ENCODE measurements around the gene CNTROB.

Gene CNTROB

DNA sequence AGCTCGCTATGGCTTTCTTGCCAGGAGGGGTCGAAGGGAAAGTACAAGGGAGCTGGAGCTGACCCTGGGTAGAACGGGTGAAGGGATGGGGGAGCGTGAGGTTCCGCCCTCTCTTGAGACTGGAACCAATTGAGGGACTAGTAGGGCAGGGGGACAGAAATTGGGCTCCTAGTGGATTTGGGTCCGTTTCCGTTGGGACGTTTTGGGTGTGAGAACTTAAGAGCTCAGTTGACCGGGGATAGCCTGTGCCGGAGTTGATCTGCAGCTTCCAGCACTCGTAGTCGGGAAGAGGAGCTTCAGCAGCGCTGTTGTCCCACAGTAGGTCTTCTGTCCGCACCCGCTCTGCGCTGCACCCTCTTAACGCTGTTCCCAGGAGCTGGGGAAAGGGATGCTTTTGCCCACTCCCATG, 481 bp downstream of the CNTROB start:
- Histone ChIP-seq H3K4me3 (ENCODE audit: severe bottlenecking) (peak overlapping the region; percentile 78), H3K36me3 (ENCODE audit: low read depth) (peaks cover 37% of the 10 kb centered on the region), H3K4me1 (ENCODE audit: insufficient read depth, poor library complexity, severe bottlenecking) (peaks cover 9% of the 10 kb centered on the region), H3K27me3 (ENCODE audit: insufficient read depth, poor library complexity, severe bottlenecking) (no peaks in the 10 kb centered on the region), H3K27ac (ENCODE audit: poor library complexity, severe bottlenecking) (peak overlapping the region; percentile 40), H3K9me3 (ENCODE audit: severe bottlenecking) (no peaks in the 10 kb centered on the region)
- DNase-seq (ENCODE audit: low spot score) = no peak
- TF ChIP-seq, protein P1, sequence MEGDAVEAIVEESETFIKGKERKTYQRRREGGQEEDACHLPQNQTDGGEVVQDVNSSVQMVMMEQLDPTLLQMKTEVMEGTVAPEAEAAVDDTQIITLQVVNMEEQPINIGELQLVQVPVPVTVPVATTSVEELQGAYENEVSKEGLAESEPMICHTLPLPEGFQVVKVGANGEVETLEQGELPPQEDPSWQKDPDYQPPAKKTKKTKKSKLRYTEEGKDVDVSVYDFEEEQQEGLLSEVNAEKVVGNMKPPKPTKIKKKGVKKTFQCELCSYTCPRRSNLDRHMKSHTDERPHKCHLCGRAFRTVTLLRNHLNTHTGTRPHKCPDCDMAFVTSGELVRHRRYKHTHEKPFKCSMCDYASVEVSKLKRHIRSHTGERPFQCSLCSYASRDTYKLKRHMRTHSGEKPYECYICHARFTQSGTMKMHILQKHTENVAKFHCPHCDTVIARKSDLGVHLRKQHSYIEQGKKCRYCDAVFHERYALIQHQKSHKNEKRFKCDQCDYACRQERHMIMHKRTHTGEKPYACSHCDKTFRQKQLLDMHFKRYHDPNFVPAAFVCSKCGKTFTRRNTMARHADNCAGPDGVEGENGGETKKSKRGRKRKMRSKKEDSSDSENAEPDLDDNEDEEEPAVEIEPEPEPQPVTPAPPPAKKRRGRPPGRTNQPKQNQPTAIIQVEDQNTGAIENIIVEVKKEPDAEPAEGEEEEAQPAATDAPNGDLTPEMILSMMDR (IDR thresholded peaks at IDR 0.05; ENCODE audit: poor library complexity, severe bottlenecking) = no peak
- peak; percentile 8 for ATAC-seq (ENCODE audit: low read depth)

DNA sequence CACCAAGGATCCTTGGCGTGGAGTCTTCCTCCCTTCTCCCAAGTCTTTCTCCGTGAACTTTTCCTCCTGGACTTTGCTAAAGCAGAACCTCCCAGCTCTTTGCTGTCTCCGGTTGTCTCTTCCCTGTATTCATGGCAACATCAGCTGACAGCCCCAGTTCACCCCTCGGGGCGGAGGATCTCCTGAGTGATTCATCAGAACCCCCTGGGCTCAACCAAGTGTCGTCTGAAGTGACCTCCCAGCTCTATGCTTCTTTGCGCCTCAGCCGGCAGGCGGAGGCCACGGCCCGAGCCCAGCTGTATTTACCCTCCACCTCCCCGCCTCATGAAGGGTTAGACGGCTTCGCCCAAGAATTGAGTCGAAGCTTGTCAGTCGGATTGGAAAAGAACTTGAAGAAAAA, 943 bp downstream of the CNTROB start:
- ATAC-seq (ENCODE audit: low read depth) (peak; percentile 5; the same call in 1 of the 3 replicates), DNase-seq (ENCODE audit: low spot score) (no peak)
- H3K27ac ChIP-seq (ENCODE audit: poor library complexity, severe bottlenecking) = peak overlapping the region; percentile 40
- TF ChIP-seq, protein P1 (IDR thresholded peaks at IDR 0.05; ENCODE audit: poor library complexity, severe bottlenecking) = no peak
- H3K9me3 ChIP-seq (ENCODE audit: severe bottlenecking) = no peaks in the 10 kb centered on the region
- peak overlapping the region; percentile 78 for H3K4me3 ChIP-seq (ENCODE audit: severe bottlenecking)
- no peaks in the 10 kb centered on the region for H3K27me3 ChIP-seq (ENCODE audit: insufficient read depth, poor library complexity, severe bottlenecking)
- peaks cover 9% of the 10 kb centered on the region for H3K4me1 ChIP-seq (ENCODE audit: insufficient read depth, poor library complexity, severe bottlenecking)
- peaks cover 39% of the 10 kb centered on the region for H3K36me3 ChIP-seq (ENCODE audit: low read depth)

DNA sequence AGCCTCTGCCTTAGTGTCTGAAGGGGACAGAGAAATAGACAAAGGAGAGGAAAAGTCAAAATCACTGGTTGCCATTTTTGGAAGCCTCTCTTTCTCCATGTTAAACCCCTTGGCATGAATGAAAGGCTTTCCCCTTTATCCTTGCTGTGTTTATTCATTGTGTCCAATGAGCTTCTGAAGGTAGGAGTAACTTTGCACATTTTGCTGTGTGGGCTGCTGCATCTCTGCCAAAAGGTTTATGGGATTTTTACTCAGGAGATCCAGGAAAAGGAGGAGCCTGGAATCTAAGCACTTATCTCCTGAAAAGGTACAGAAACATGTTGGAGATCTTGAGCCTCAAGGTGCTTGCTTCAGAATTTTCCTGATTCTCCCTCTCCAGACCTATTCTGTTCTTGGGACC, 3.9 kb downstream of the CNTROB start:
- no peak for ATAC-seq (ENCODE audit: low read depth)
- Histone ChIP-seq H3K27ac (ENCODE audit: poor library complexity, severe bottlenecking) (no peak overlapping the region), H3K36me3 (ENCODE audit: low read depth) (peaks cover 68% of the 10 kb centered on the region), H3K4me3 (ENCODE audit: severe bottlenecking) (no peak overlapping the region), H3K27me3 (ENCODE audit: insufficient read depth, poor library complexity, severe bottlenecking) (no peaks in the 10 kb centered on the region), H3K9me3 (ENCODE audit: severe bottlenecking) (no peaks in the 10 kb centered on the region), H3K4me1 (ENCODE audit: insufficient read depth, poor library complexity, severe bottlenecking) (peaks cover 9% of the 10 kb centered on the region)
- no peak for DNase-seq (ENCODE audit: low spot score)
- TF ChIP-seq, protein P1 (IDR thresholded peaks at IDR 0.05; ENCODE audit: poor library complexity, severe bottlenecking) = no peak

DNA sequence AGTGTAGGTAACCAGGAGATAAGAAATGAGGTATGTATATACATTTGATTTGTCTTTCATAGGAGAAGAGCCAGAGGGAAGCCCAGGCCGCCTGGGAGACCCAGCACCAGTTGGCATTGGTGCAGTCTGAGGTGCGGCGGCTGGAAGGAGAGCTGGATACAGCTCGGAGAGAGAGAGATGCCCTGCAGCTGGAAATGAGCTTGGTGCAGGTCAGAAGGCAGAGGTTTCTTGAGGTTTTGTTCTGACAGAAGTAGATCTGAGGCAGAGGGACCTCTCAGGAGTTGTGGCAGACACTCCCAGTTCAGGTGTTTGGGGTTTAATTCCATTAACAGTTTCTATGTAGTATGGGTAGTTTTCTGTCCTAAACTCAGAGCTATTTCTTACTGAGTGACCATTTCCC, 8.0 kb downstream of the CNTROB start:
- Histone ChIP-seq H3K9me3 (ENCODE audit: severe bottlenecking) (no peaks in the 10 kb centered on the region), H3K27me3 (ENCODE audit: insufficient read depth, poor library complexity, severe bottlenecking) (no peaks in the 10 kb centered on the region), H3K36me3 (ENCODE audit: low read depth) (peaks cover 85% of the 10 kb centered on the region), H3K4me1 (ENCODE audit: insufficient read depth, poor library complexity, severe bottlenecking) (no peaks in the 10 kb centered on the region), H3K4me3 (ENCODE audit: severe bottlenecking) (no peak overlapping the region), H3K27ac (ENCODE audit: poor library complexity, severe bottlenecking) (no peak overlapping the region)
- TF ChIP-seq, protein P1 (IDR thresholded peaks at IDR 0.05; ENCODE audit: poor library complexity, severe bottlenecking) = no peak
- ATAC-seq (ENCODE audit: low read depth) = no peak
- DNase-seq (ENCODE audit: low spot score) = no peak

DNA sequence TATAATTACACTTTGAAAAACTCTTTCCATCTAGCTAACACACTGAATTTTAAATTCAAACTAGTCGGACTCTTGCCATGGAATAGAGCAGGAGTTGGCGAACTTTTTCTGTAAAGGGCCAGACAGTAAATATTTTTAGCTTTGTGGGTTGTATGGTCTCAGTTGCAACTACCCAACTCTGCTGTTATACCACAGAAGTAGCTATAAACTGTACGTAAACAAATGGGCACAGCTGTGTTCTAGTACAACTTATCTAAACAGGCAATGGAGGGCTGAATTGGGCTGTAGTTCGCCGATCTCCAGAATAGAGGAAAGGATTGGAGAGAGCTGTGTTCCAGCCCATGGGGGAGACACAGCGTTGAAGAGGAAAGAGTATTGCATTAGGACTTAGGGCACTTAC, 8.7 kb downstream of the CNTROB start:
- DNase-seq (ENCODE audit: low spot score) (no peak), ATAC-seq (ENCODE audit: low read depth) (no peak)
- Histone ChIP-seq H3K4me3 (ENCODE audit: severe bottlenecking) (no peak overlapping the region), H3K27ac (ENCODE audit: poor library complexity, severe bottlenecking) (no peak overlapping the region), H3K27me3 (ENCODE audit: insufficient read depth, poor library complexity, severe bottlenecking) (no peaks in the 10 kb centered on the region), H3K9me3 (ENCODE audit: severe bottlenecking) (no peaks in the 10 kb centered on the region), H3K36me3 (ENCODE audit: low read depth) (peaks cover 85% of the 10 kb centered on the region), H3K4me1 (ENCODE audit: insufficient read depth, poor library complexity, severe bottlenecking) (no peaks in the 10 kb centered on the region)
- TF ChIP-seq, protein P1 (IDR thresholded peaks at IDR 0.05; ENCODE audit: poor library complexity, severe bottlenecking) = no peak
